Epithelial cell of prostate (primary cell): ENCODE measurements around the gene TARDBP.
"Not testable (repeated sequence)": the region's sequence is repeated elsewhere in the genome, so short reads cannot be mapped to it uniquely, and the experiment has no call there.

Experiments
- DNase-seq: peaks from one replicate; pipeline ENCODE4 v3.0.0-alpha.2; 2011; ENCODE audit warnings: low read depth, low spot score
- H3K27ac ChIP-seq: fragments of 450-650 bp; 2 replicates; pipeline ENCODE4 v1.5.1; 2017; ENCODE audit warnings: mild to moderate bottlenecking

TARDBP gene

GRCh38 chr1:11040105-11040429 is 27.6 kb downstream of the TARDBP start:
- not testable (repeated sequence) for DNase-seq, H3K27ac ChIP-seq

- no peak for DNase-seq
- no peak overlapping the region for H3K27ac ChIP-seq
Measured at GRCh38 chr1:11041048-11041447, 28.6 kb downstream of the TARDBP start.

- no peak overlapping the region for H3K27ac ChIP-seq
- DNase-seq = no peak
Measured at GRCh38 chr1:11042065-11042464, 29.6 kb downstream of the TARDBP start.

- DNase-seq = no peak
- no peak overlapping the region for H3K27ac ChIP-seq
Measured at GRCh38 chr1:11042995-11043874, 30.8 kb downstream of the TARDBP start.

GRCh38 chr1:11044086-11044848 is 31.8 kb downstream of the TARDBP start:
- no peak for DNase-seq

GRCh38 chr1:11044849-11045427 is 32.5 kb downstream of the TARDBP start:
- no peak overlapping the region for H3K27ac ChIP-seq
- DNase-seq = no peak

More at GRCh38 chr1:11044086-11044848, 31.8 kb downstream of the TARDBP start:
- H3K27ac ChIP-seq = no peak overlapping the region

GRCh38 chr1:11045428-11046269 is 33.2 kb downstream of the TARDBP start:
- DNase-seq = no peak
- no peak overlapping the region for H3K27ac ChIP-seq

GRCh38 chr1:11046270-11046566 is 33.8 kb downstream of the TARDBP start:
- H3K27ac ChIP-seq = no peak overlapping the region
- DNase-seq = no peak

GRCh38 chr1:11046625-11047365 is 34.3 kb downstream of the TARDBP start, which contains the start of gene MASP2:
Gene MASP2, minus strand, starts transcription at chr1:11047239. Its CDS starts 32 bp downstream, at chr1:11047207.
- DNase-seq = no peak
- H3K27ac ChIP-seq = no peak within 1 kb of the TSS

- not testable (repeated sequence) for DNase-seq, H3K27ac ChIP-seq
Measured at GRCh38 chr1:11051121-11051520, 38.7 kb downstream of the TARDBP start.

- no peak for DNase-seq
- H3K27ac ChIP-seq = no peak overlapping the region
Measured at GRCh38 chr1:11051781-11052511, 39.5 kb downstream of the TARDBP start.

GRCh38 chr1:11052839-11053757 is 40.6 kb downstream of the TARDBP start:
- no peak for DNase-seq
- no peak overlapping the region for H3K27ac ChIP-seq

- no peak for DNase-seq
- no peak overlapping the region for H3K27ac ChIP-seq
Measured at GRCh38 chr1:11053758-11054137, 41.3 kb downstream of the TARDBP start.

GRCh38 chr1:11054181-11054580 is 41.7 kb downstream of the TARDBP start:
- no peak for DNase-seq

GRCh38 chr1:11054666-11055065 is 42.2 kb downstream of the TARDBP start:
- no peak for DNase-seq

More at GRCh38 chr1:11054181-11054580, 41.7 kb downstream of the TARDBP start:
- no peak overlapping the region for H3K27ac ChIP-seq

GRCh38 chr1:11055676-11056075 is 43.2 kb downstream of the TARDBP start:
- no peak overlapping the region for H3K27ac ChIP-seq
- DNase-seq = no peak

More at GRCh38 chr1:11054666-11055065, 42.2 kb downstream of the TARDBP start:
- H3K27ac ChIP-seq = no peak overlapping the region

- H3K27ac ChIP-seq = no peak overlapping the region
- no peak for DNase-seq
Measured at GRCh38 chr1:11056504-11056903, 44.0 kb downstream of the TARDBP start.

GRCh38 chr1:11057477-11057876 is 45.0 kb downstream of the TARDBP start:
- DNase-seq = no peak
- H3K27ac ChIP-seq = no peak overlapping the region
